GM15510 (cell line): ENCODE results near the gene SHD.

Experiments
- POLR2A ChIP-seq: IDR thresholded peaks from 3 replicates; pipeline ENCODE4 v1.6.1; 2011; ENCODE audit warnings: borderline replicate concordance; ENCODE audit not compliant: insufficient read length; ENCODE audit errors: extremely low read depth

The SHD gene

DNA sequence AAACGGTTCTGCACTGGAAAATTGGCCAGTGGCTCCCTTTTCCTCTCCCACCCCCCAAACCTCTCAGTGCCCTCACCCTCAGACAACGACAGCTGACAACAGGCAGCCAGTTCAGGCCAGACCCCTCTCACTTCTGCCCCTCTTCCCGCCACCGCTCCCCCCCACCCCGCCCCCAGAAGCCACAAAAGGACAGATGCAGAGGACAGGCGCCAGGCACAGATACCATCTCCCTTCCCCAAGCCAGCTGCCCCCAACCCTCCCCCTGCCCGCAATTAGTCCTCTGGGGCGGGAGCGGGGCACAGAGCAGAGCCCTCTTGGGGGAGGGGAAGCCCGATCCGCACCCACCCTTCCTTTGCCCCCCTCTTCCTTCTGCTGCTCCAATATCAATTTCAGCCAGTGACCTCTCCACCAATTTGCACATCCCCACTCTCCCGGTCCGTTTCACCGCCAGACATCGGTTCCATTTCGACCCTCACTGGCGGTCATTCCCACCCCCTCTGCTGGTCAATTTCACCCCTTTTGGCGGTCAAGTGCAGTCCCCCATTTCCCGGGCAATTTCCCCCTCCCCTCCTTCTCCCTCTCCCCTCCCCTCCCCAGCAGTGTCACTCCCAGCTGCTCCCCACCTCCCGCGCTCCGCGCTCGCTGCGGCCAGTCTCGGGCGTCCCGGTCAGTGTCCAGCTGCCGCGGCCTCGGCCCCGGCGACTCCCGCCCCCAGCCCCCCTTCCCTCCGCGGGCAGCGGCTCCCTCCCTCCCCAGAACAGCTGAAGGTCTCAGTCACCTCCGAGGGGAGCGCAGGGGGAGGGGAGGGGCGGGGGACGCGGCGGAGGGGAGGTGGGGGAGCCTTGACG lies at the start of gene SHD:
TSS of gene SHD (plus strand) at position 848 of the 848 bp plus-strand sequence. CDS start 798 bp downstream, outside the sequence.
- no peak for TF ChIP-seq POLR2A

GRCh38 chr19:4232614-4233281 lies 46.3 kb upstream of the SHD start:
- peak; percentile 24 for TF ChIP-seq POLR2A

DNA sequence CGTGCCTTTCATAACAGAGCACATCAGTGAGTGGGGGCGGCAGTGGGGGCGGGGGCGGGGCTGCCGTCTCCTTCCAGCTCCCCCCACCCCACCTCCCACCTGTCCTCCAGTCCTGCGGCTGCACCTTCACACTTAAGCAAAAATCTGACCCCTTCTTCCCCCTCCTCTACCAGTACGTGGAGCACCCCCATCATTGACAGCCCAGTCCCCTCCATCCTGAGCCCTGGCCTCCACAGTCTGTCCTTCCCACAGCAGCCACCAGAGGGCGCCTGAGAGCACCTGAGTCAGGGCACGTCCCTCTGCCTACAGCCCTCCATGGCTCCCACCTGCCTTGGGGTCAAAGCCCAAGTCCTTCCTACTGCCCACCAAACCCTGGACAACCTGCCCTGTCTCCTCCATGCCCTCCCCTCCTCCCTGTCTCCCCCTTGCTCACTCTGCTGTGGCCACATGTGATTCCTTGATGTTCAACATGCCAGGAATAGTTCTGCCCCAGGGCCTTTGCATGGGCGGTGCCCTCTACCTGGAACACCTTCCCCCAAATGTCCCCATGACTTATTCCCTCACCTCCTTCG lies 45.7 kb upstream of the SHD start:
- TF ChIP-seq POLR2A, result no peak

- TF ChIP-seq POLR2A, result no peak
Measured at GRCh38 chr19:4234142-4234861, 44.8 kb upstream of the SHD start.

DNA sequence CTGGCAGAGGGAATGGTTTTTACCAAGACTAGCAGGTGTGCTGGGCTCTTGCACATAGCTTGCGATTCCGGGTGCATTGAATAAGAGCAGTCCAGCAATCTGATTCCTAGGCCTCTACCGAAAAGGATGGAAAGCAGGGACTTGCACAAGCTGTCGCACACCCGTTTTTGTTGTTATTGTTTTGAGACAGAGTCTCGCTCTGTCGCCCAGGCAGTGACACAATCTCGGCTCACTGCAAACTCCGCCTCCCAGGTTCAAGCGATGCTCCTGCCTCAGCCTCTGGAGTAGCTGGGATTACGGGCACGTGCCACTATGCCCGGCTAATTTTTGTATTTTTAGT lies 44.2 kb upstream of the SHD start:
- no peak for TF ChIP-seq POLR2A

GRCh38 chr19:4238831-4239230 lies 40.2 kb upstream of the SHD start:
- TF ChIP-seq POLR2A, result no peak

GRCh38 chr19:4241824-4242430 lies 37.1 kb upstream of the SHD start:
- no peak for TF ChIP-seq POLR2A

- peak; percentile 64 for TF ChIP-seq POLR2A
Measured at GRCh38 chr19:4246767-4247593, 32.1 kb upstream of the SHD start, which contains the start of gene YJU2. TSS of gene YJU2 (plus strand) at chr19:4247080. CDS start at chr19:4247147, 67 bp downstream.

DNA sequence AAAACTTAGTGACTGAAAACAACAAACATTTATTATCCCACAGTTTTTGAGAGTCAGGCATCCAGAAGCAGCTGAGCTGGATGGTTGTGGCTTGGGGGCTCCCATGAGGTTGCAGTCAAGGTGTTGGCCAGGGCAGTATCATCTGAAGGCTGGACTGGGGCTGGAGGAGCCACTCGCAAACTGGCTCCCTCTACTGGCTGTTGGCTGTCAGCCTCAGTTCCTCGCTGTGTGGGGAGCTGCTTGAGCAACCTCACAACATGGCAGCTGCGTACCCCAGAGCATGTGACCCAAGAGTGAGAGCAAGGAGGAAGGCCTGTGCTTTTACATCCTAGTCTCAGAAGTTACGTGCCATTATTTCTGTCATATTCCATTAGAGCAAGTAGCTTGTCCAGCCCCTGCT lies 22.5 kb upstream of the SHD start:
- TF ChIP-seq POLR2A, result no peak

DNA sequence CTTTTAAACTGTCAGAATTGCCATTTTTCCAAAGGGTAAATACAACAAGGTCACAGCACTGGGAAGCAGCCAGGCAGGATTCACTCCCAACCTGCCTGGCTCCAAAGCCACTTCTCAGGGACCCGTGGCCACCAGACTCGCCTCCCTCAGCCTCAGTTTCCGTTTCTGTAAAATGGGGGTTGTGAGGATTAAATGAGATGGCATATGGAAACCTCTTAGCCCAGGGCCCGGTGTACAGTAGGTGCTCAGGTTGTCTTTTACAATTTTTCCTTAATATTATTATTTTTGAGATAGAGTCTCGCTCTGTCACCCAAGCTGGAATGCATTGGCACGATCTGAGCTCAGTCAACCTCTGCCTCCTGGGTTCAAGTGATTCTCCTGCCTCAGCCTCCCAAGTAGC lies 22.0 kb upstream of the SHD start:
- TF ChIP-seq POLR2A, result no peak

GRCh38 chr19:4258181-4258580 lies 20.9 kb upstream of the SHD start:
- TF ChIP-seq POLR2A, result no peak

GRCh38 chr19:4260613-4261191 lies 18.4 kb upstream of the SHD start:
- no peak for TF ChIP-seq POLR2A

- TF ChIP-seq POLR2A, result no peak
Measured at GRCh38 chr19:4264812-4265211, 14.3 kb upstream of the SHD start.
